ENCODE results near the gene MAP2K1.

Gene MAP2K1

DNA sequence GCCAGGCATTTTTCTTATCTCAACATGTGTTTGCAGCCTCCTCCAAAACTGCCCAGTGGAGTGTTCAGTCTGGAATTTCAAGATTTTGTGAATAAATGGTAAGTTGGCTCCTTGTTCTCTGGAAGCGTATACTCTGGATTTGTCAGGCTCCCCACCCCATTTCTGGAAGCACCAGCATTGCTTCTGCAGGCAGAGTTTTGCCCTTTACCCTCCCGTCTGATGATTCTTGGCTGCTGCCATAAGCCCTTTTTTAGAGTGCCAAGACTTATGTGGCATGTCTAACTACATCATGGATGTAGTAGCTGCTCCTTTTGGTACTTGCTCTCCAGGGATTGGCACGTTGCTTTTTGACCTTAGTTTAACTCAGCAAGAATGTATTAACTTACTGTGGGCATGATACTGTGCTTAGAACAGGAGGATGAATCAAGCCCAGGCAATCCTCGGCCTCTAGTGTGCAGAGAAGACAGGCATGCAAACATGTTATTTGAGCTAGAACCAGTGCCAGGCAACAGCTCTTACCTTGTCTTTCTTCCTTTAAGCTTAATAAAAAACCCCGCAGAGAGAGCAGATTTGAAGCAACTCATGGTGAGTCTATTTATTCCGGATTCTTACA is 102.6 kb downstream of the MAP2K1 start:
- no peak overlapping the region for H3K4me3 ChIP-seq (ENCODE audit: low read length)
- DNase-seq, result no peak
- no peak overlapping the region for H3K4me2 ChIP-seq (ENCODE audit: low read depth, low read length)
- H2AFZ ChIP-seq (ENCODE audit: low read length), result no peak overlapping the region
- H3K27ac ChIP-seq (ENCODE audit: low read length), result no peak overlapping the region
- H3K9ac ChIP-seq (ENCODE audit: low read length), result no peak overlapping the region
- no peaks in the 10 kb centered on the region for H3K27me3 ChIP-seq (replicated peaks; ENCODE audit: insufficient read depth, low read length)
- TF ChIP-seq, protein P1, sequence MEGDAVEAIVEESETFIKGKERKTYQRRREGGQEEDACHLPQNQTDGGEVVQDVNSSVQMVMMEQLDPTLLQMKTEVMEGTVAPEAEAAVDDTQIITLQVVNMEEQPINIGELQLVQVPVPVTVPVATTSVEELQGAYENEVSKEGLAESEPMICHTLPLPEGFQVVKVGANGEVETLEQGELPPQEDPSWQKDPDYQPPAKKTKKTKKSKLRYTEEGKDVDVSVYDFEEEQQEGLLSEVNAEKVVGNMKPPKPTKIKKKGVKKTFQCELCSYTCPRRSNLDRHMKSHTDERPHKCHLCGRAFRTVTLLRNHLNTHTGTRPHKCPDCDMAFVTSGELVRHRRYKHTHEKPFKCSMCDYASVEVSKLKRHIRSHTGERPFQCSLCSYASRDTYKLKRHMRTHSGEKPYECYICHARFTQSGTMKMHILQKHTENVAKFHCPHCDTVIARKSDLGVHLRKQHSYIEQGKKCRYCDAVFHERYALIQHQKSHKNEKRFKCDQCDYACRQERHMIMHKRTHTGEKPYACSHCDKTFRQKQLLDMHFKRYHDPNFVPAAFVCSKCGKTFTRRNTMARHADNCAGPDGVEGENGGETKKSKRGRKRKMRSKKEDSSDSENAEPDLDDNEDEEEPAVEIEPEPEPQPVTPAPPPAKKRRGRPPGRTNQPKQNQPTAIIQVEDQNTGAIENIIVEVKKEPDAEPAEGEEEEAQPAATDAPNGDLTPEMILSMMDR (IDR thresholded peaks at IDR 0.05; ENCODE audit: low read length), result no peak
- no peak for TF ChIP-seq EZH2phosphoT487 (IDR thresholded peaks at IDR 0.05; ENCODE audit: low read length)
- TF ChIP-seq EZH2 (optimal IDR thresholded peaks at IDR 0.05; ENCODE audit: low read depth, low read length), result no peak
- H3K9me3 ChIP-seq (replicated peaks; ENCODE audit: insufficient read depth, low read length), result no peaks in the 10 kb centered on the region
- no peaks in the 10 kb centered on the region; the same call in 1 of the 2 replicates for H4K20me1 ChIP-seq (ENCODE audit: insufficient read depth, low read length)
- H3K79me2 ChIP-seq (ENCODE audit: low read length), result peaks cover 8% of the 10 kb centered on the region
- no peaks in the 10 kb centered on the region for H3F3A ChIP-seq (ENCODE audit: insufficient read depth, low read length)
- no peaks in the 10 kb centered on the region for H3K9me2 ChIP-seq (replicated peaks; ENCODE audit: insufficient read depth, low read length)
- H3K36me3 ChIP-seq (replicated peaks; ENCODE audit: insufficient read depth, low read length), result no peaks in the 10 kb centered on the region; the same call in 1 of the 2 replicates
- no peaks in the 10 kb centered on the region for H3K4me1 ChIP-seq (ENCODE audit: low read length)

DNA sequence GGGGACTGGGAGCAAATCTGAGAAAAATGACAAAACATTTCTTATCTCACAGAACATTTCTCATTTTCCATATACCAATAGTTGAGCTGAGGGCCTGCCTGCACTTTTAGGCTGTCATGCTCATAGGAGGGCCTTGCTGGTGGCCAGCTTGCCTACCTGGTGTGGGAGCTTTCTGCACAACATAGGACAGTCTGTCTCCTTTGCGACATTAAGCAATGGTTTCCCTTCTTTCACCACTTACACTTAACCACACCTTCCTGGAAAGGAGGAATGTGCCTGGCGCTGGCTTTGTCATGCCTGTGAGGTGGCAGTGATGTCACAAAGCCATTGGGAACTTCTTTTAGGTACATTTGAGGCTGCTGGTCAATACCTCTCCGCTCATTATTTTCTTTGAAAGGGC is 105.1 kb downstream of the MAP2K1 start:
- no peaks in the 10 kb centered on the region for H3K9me3 ChIP-seq (replicated peaks; ENCODE audit: insufficient read depth, low read length)
- no peaks in the 10 kb centered on the region for H3K9me2 ChIP-seq (replicated peaks; ENCODE audit: insufficient read depth, low read length)
- no peak for DNase-seq
- H3K27ac ChIP-seq (ENCODE audit: low read length), result no peak overlapping the region
- peaks cover 4% of the 10 kb centered on the region; the same call in 1 of the 2 replicates for H3F3A ChIP-seq (ENCODE audit: insufficient read depth, low read length)
- no peak overlapping the region for H2AFZ ChIP-seq (ENCODE audit: low read length)
- H4K20me1 ChIP-seq (ENCODE audit: insufficient read depth, low read length), result no peaks in the 10 kb centered on the region; the same call in 1 of the 2 replicates
- no peaks in the 10 kb centered on the region for H3K27me3 ChIP-seq (replicated peaks; ENCODE audit: insufficient read depth, low read length)
- H3K36me3 ChIP-seq (replicated peaks; ENCODE audit: insufficient read depth, low read length), result no peaks in the 10 kb centered on the region; the same call in 1 of the 2 replicates
- H3K4me1 ChIP-seq (ENCODE audit: low read length), result no peaks in the 10 kb centered on the region
- no peak overlapping the region for H3K4me2 ChIP-seq (ENCODE audit: low read depth, low read length)
- peaks cover 33% of the 10 kb centered on the region for H3K79me2 ChIP-seq (ENCODE audit: low read length)
- no peak overlapping the region for H3K9ac ChIP-seq (ENCODE audit: low read length)
- TF ChIP-seq, protein P1 (IDR thresholded peaks at IDR 0.05; ENCODE audit: low read length), result no peak
- TF ChIP-seq EZH2 (optimal IDR thresholded peaks at IDR 0.05; ENCODE audit: low read depth, low read length) (no peak), EZH2phosphoT487 (IDR thresholded peaks at IDR 0.05; ENCODE audit: low read length) (no peak)
- H3K4me3 ChIP-seq (ENCODE audit: low read length), result no peak overlapping the region

DNA sequence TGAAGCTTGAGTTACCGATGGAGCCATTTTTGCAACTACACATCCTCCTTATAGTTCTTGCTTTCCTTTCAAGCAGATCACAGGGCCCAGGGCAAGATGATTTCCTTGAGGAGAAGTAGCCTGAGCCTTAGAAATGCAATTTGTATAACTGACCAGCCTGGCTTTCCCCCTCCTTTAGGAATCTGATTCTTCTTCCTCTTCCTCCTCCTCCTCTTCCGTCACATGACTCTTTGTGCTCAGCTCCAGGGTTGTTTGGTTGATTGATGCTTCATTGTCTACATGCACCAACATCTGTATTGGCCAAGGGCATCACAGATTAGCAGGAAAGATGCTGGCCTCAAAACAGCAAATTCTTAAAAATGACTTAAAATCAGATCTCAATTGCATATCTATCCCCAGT is 107.5 kb downstream of the MAP2K1 start:
- no peak for DNase-seq
- Histone ChIP-seq H4K20me1 (ENCODE audit: insufficient read depth, low read length) (peaks cover 7% of the 10 kb centered on the region), H3K79me2 (ENCODE audit: low read length) (peaks cover 40% of the 10 kb centered on the region), H3F3A (ENCODE audit: insufficient read depth, low read length) (peaks cover 26% of the 10 kb centered on the region), H3K9ac (ENCODE audit: low read length) (no peak overlapping the region), H3K4me2 (ENCODE audit: low read depth, low read length) (no peak overlapping the region), H2AFZ (ENCODE audit: low read length) (no peak overlapping the region), H3K9me2 (replicated peaks; ENCODE audit: insufficient read depth, low read length) (no peaks in the 10 kb centered on the region), H3K4me3 (ENCODE audit: low read length) (no peak overlapping the region), H3K36me3 (replicated peaks; ENCODE audit: insufficient read depth, low read length) (no peaks in the 10 kb centered on the region; the same call in 1 of the 2 replicates), H3K27ac (ENCODE audit: low read length) (no peak overlapping the region), H3K4me1 (ENCODE audit: low read length) (peaks cover 7% of the 10 kb centered on the region; the same call in 1 of the 2 replicates), H3K27me3 (replicated peaks; ENCODE audit: insufficient read depth, low read length) (no peaks in the 10 kb centered on the region), H3K9me3 (replicated peaks; ENCODE audit: insufficient read depth, low read length) (no peaks in the 10 kb centered on the region)
- TF ChIP-seq EZH2 (optimal IDR thresholded peaks at IDR 0.05; ENCODE audit: low read depth, low read length) (no peak), EZH2phosphoT487 (IDR thresholded peaks at IDR 0.05; ENCODE audit: low read length) (no peak)
- TF ChIP-seq, protein P1 (IDR thresholded peaks at IDR 0.05; ENCODE audit: low read length), result no peak
